ENCODE measurements around the gene IGFBP6.
A peak's percentile ranks its signal among the peaks of the same experiment; 100 is the strongest.

Gene IGFBP6

GRCh38 chr12:53097564-53098353 is at the start of gene IGFBP6:
Gene IGFBP6 (plus strand): TSS chr12:53097667. CDS start chr12:53097718, 51 bp downstream.
- DNase-seq, result peak; percentile 39

- DNase-seq, result no peak
Measured at GRCh38 chr12:53048033-53048779, 49.3 kb upstream of the IGFBP6 start.

- DNase-seq, result peak; percentile 45
Measured at GRCh38 chr12:53048780-53049401, 48.6 kb upstream of the IGFBP6 start.

GRCh38 chr12:53049571-53050318 is 47.7 kb upstream of the IGFBP6 start, which contains the start of gene TNS2:
Gene TNS2 (plus strand): TSS chr12:53050065. CDS start chr12:53050186, 121 bp downstream.
- peak; percentile 71 for DNase-seq

- no peak for DNase-seq
Measured at GRCh38 chr12:53050426-53051057, 46.9 kb upstream of the IGFBP6 start.

GRCh38 chr12:53051058-53051880 is 46.2 kb upstream of the IGFBP6 start:
- DNase-seq, result peak; percentile 82

- no peak for DNase-seq
Measured at GRCh38 chr12:53051881-53052412, 45.5 kb upstream of the IGFBP6 start.

GRCh38 chr12:53052419-53053217 is 44.8 kb upstream of the IGFBP6 start:
- DNase-seq, result peak; percentile 81

GRCh38 chr12:53053218-53054111 is 44.0 kb upstream of the IGFBP6 start:
- no peak for DNase-seq

- DNase-seq, result peak; percentile 68
Measured at GRCh38 chr12:53054112-53054878, 43.2 kb upstream of the IGFBP6 start.

GRCh38 chr12:53055471-53056266 is 41.8 kb upstream of the IGFBP6 start:
- DNase-seq, result no peak

- DNase-seq, result no peak
Measured at GRCh38 chr12:53056296-53056695, 41.2 kb upstream of the IGFBP6 start.

- DNase-seq, result no peak
Measured at GRCh38 chr12:53056901-53057300, 40.6 kb upstream of the IGFBP6 start.

- DNase-seq, result no peak
Measured at GRCh38 chr12:53057816-53058500, 39.5 kb upstream of the IGFBP6 start.

GRCh38 chr12:53058674-53059433 is 38.6 kb upstream of the IGFBP6 start:
- no peak for DNase-seq

Measured in HCEC 1CT (cell line).